Stimulated activated CD4-positive, alpha-beta T cell treated with anti-CD3 and anti-CD28 coated beads, Interleukin-2, amount 100 ng/mL, for 4 hours (primary cell): Measurements from ENCODE around the gene USP11.
A peak's percentile ranks its signal among the peaks of the same experiment; 100 is the strongest.

Experiments
- DNase-seq: peaks from one replicate; pipeline ENCODE4 v3.0.0-alpha.2; 2020; ENCODE audit warnings: low read depth

Gene USP11

DNA sequence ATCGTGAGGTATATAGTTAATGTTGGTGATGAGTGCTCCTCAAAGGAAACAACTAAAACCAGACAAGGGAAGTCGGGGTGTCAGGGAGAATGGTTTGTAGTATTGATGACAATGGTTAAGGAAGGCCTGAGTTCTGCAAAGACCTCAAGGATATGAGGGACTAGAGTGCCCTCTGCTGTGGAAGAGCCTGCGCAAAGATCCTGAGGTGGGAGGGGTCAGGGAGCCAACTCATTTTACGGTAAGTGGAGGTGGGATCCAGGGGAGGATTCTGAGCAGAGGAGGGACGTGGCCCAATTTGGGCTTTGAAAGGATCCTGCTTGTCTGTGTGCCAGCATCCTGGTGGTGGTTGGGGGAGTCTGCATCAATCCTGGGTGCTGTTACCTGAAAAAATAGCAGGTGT, 27.8 kb upstream of the USP11 start:
- no peak for DNase-seq

DNA sequence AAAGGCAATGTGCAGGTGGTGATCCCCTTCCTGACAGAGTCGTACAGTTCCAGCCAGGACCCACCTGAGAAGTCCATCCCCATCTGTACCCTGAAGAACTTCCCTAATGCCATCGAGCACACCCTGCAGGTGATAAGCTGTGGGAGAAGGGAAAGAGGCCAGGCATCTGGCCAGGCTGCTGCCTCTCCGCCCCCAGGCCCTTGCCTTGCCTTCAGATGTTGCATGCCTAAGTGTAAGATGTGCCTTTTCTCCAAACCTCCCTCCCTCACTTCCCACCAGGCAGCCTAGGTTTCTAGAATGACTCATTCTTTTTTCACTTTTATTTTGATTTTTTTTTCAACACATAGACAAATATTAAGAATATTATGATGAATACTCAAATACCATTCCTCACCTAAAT, 26.5 kb upstream of the USP11 start:
- no peak for DNase-seq

DNA sequence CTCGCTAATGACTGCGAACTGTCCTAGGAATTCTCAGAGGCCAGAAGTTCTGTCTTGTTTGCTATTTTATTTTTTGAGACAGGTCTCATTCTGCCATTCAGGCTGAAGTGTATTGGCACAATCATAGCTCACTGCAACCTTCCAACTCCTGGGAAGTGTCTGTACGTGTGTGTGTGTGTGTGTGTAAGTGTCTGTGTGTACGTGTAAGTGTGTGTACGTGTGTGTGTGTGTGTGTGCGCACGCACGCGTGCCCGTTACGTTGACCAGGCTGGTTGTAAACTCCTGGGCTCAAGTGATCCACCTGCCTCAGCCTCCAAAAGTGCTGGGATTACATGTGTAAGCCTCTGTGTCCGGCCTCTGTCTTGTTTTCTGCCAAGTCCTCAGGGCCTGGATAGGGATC, 24.7 kb upstream of the USP11 start:
- DNase-seq = no peak

DNA sequence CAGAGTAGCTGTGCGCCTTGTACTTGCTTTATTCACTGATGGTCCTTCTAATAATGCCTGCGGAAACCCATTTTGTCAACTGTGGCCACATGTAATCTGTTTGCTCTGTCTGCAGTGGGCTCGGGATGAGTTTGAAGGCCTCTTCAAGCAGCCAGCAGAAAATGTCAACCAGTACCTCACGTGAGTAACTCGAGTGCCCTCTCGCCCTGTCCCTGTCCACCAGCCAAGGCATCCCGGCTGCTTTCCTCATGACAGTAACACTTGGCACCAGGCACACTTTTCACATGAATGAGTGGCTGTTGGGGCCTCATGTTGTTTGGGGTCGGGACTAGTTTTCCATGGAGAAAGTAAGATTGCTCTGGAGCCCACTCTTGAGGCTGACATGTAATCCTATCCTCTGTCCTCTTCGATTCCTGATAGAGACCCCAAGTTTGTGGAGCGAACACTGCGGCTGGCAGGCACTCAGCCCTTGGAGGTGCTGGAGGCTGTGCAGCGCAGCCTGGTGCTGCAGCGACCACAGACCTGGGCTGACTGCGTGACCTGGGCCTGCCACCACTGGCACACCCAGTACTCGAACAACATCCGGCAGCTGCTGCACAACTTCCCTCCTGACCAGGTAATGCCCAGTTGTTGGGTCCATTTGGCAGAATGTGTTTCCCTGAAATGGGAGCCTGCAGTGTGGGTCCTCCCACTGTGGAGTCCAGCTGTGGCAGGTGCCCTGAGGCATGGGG, 23.1 kb upstream of the USP11 start:
- DNase-seq = no peak

DNA sequence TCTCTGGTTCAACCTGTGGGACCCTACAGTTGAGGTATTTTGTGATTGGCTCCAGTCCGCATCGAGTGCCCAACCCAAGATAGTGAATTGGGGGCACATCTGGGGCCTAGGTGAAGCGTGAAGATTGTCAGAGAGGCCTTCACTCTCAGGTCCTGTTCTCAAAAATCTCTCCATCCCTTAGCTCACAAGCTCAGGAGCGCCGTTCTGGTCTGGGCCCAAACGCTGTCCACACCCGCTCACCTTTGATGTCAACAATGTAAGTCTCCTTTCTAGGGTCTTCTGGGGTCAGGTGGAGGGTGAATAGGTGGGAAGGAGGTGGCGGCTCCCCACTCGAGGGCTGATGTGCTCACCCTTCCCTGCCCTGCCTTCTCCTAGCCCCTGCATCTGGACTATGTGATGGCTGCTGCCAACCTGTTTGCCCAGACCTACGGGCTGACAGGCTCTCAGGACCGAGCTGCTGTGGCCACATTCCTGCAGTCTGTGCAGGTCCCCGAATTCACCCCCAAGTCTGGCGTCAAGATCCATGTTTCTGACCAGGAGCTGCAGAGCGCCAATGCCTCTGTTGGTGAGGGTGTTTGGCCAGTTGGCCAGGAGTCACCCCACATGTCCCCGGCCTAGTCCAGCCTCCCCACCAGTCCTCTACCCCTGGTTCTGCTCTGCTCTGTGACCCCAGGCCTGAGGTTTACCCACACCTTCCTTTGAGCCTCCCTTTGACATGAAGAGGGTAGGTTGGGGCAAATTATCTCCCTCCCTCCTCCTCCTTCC, 22.0 kb upstream of the USP11 start:
- no peak for DNase-seq

DNA sequence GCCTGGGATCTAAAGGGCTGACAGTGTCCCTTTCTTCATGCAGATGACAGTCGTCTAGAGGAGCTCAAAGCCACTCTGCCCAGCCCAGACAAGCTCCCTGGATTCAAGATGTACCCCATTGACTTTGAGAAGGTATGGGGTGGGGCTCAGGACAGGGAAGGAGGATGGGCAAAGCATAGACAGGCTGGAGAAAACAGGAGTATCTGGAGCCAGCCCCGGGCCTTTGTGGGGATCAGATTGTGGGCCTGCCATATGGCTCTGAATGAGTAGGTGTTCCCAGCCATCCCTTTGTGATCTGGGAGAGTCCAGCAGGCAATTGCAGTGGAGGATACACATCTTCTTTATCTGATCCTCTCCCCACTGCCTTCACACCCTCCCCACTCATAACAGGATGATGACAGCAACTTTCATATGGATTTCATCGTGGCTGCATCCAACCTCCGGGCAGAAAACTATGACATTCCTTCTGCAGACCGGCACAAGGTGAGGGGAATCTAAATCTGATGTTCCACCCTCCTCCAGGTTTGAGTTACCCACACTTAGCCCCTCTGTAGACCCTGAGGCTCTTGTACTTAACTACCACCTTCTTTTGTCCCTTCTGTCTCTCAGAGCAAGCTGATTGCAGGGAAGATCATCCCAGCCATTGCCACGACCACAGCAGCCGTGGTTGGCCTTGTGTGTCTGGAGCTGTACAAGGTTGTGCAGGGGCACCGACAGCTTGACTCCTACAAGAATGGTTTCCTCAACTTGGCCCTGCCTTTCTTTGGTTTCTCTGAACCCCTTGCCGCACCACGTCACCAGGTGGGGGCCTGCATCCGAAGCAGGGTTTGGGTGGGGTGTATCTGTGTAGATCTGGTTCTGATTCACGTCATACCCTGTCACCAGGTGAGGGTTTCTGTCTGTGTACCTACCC, 20.2 kb upstream of the USP11 start:
- DNase-seq = no peak

DNA sequence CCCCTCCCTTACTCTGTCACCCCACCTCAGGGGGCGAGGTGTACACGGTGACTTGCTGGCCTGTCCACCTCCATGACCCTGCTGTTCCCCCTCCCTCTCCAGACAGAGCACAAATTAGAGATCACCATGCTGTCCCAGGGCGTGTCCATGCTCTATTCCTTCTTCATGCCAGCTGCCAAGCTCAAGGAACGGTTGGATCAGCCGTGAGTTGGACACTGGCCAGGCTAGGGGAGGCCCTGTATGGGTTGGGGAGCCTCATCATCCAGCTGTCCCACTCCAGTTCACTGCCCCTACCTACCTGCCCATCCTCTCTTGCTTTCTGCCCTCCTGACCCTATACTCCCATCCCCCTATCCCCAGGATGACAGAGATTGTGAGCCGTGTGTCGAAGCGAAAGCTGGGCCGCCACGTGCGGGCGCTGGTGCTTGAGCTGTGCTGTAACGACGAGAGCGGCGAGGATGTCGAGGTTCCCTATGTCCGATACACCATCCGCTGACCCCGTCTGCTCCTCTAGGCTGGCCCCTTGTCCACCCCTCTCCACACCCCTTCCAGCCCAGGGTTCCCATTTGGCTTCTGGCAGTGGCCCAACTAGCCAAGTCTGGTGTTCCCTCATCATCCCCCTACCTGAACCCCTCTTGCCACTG, 18.3 kb upstream of the USP11 start:
- DNase-seq = no peak

DNA sequence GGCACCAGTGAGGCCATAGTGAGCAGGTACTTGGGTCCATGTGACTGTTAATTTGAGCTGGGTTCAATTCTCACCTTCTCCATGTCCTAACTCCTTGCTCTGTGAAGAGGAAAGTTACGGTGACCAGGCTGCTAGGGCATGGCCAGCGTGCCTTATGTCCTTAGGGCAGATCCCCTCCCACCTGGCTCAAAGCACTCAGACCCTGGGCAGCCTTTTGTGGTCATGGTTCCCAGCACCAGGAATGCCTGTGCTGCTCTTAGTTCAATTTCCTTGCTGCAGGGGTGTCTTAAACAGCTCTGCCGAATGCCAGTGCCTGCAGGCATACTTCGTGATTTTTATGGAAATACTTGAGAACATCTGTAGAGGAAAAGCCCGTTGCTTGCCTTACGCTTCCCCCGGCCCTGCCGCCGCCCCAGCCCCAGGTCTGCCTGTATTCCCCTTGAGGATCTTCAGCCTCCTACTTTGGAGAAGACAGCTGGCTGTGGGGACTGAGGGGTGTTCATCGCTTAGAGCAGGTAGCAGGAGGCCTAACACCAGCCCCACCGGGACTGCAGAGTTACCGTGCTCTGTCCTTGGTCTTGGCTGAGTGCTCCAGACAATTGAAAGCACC, 17.4 kb upstream of the USP11 start:
- no peak for DNase-seq

DNA sequence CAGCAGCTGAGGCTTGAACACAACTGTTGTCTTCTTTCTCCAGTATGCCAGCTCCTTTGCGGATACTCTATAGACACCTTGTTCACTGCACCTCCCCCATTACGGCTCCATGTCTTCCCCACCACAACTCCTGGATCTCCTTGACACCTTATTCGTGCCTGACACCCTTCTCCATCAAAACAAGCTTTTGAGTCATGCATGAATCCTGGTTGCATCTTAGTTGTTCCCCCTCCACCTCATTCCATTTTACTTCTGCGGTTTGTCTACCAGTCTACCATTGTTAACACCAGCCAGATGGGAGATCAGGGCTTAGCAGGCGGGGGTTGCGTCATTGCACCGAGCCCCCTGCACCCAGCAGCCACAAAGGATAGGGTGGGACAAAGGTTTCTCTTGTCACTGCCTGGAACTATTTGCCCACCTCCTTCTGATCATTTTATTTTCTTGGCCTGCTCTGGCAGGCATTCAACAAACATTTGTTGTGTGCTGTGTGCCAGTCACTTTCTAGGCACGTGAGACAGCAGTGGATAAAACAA, 16.4 kb upstream of the USP11 start:
- no peak for DNase-seq

DNA sequence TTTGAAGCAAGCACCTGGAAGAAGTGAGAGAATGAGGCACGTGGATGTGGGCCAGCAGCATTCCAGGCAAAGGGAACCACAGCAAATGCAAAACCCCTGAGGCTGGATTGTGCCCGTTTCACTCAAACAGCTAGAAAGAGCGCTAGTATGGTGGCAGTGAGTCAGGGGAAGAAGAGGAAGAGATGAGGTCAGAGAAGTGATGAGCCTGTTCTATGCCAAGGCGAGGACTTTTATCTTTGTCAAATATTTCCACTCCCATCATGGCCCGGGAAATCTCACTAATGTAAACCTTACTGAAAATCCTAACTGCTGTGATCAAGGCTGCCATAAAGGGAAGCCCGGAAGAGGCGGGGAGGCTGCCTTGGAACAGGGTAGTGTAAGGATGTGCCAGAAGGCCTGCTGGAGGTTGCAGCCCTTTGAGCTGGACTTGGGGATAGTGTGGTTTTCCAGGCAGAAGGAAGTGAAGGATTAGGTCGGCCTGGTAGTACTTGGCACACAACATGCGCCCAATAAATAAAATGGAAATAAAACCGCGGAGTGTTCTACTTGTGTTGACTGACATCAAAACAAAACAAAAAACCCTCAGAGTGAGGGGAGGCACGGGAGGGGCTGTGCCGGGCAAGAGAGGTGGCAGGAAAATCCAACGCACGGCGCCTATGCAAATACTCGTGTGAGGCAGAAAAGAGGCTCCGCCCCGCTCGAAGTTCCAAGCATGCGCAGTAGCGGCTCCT, 15.5 kb upstream of the USP11 start:
- no peak for DNase-seq

DNA sequence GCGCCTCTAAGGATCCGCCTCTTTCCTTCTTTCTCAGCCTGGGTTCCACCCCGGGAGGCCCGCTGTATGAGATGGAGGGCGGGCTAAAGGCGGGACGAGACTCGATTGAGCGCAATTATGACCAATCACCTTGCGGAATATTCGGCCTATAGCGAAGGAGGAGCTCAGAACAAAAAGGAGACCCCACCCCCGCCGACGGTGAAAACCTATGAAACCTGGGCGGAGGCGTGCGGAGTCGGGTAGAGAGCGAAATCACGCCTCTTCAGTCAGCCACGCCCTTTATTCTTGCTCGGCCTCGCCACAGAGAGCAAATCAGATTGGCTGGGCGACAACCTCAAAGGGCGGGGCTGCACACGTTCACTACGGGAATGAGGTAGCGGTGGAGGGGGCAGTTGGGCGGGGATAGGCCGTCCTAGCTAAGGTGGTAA, 14.9 kb upstream of the USP11 start:
- peak; percentile 93 for DNase-seq

DNA sequence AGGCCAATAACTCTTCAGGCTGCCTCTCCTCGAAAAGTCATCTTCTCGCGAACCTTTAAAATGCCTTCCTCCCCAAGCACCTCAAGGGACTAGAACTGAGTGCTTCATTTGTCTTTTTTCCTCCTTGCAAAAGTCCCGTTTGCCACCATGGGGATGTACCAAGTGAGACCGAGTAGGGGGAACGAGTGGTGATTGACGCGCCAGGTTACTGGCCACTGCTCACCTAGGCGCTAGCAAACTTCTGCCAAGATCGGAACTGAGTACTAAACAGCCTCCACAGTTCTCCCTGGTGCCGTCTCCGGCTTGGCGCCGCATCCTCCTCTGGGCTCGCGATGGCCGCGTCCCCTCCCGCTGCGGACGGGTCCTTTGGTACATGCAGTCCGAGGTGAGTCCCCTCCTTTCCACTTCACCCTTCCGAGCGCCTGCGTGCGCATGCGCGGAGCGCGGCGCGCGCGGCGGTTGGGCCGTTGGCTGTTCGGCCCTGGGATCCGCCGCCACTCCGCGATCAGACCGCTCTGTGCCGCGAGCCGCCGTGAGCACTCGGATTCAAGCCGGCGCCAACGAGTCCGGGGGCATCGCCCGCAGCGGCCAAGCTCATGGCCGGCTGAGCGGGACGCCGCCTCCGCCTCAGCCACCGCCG, 14.4 kb upstream of the USP11 start, which contains the start of gene CDK16:
TSS of gene CDK16 (plus strand) at position 402 of the 640 bp plus-strand sequence. CDS start 4,877 bp downstream, outside the sequence.
- peak; percentile 56 for DNase-seq

DNA sequence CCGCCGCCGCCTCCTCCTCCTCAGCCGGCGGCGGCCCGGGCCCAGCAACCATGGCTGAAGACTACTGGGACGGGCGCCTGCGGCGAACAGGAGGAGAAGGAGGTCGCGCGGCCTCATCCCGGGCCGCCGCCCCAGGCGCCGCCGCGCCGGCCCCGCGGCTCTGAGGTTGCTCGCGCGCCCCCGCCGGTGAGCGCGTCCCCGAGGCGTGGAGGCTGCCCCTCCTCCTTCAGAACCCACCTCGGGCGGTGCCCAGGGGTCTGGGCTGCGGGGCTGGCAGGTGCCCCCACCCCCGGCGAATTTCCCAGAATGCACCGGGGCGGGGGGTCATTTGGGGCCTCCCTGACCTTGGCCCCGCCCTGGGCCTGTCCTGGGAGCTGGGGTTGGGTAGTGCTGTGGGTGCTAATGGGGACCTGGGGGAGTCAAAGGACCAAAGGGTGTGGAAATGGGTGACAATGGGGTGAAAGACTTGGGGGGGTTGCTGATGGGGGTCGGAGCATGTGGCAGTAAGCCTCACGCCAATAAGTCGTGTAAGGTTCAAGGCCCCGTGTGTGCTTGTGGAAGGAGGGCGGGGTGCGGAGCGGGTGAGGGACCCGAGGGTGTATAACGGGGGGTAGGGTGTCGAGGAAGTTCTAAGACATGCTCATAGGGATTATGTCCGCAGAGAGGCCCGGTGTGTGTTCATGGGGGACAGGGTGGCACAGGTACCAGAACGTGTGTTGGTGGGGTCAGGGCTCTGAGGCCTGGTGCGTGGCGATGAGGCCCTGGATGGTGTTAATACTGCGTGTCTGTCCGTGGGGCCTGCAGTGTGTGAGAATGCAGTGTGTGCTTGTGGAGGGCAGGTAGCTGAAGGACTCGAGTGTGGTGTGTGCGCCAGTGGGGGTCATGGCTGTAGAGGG, 13.6 kb upstream of the USP11 start:
- DNase-seq = peak; percentile 16

DNA sequence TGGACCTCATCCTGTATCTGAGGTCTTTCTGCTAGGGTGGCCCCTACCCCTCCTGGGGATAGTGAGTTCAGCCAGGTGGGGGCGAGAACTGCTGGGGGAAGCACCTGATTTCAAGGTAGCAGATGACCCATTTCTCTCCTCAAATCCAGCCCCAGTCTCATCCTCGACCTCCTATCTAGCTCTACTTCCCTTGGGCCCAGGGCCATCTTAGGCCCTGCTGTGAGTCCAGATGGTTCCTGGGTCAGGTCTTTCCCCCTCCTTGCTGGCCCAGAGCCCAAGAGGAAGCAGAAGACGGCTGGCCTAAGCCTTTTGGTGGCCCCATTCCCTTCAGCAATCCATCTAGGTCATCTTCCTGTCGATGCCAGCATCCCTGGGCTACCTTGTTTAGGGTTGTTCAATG, 11.1 kb upstream of the USP11 start:
- no peak for DNase-seq

DNA sequence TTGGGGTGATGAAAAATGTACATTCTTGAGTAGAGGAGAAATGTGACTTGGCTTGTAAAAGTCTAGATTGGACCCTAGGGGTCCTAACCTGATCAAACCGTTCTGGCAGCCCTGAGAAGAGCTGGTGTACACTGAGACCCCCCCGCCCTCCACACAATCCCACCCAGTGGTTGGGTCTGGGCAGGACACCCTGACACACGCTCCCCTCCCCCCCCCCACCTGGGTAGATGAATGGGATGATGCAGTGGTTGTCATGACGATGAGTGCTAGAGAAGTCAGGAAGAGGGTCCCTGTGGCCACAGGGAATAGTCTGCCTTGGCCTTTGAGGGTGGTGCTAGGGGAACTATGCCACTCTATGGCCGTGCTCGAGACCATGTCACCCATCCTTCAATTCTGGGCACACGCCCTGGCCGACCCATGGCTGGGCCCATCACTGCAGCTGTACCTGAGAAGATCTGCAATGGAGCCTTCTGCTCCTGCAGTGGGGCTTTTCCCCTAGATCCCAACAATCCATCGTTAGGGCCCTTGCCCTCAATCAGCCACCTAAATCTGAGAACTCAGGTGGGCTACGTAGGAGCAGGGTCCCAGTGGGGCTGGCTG, 10.0 kb upstream of the USP11 start:
- no peak for DNase-seq

DNA sequence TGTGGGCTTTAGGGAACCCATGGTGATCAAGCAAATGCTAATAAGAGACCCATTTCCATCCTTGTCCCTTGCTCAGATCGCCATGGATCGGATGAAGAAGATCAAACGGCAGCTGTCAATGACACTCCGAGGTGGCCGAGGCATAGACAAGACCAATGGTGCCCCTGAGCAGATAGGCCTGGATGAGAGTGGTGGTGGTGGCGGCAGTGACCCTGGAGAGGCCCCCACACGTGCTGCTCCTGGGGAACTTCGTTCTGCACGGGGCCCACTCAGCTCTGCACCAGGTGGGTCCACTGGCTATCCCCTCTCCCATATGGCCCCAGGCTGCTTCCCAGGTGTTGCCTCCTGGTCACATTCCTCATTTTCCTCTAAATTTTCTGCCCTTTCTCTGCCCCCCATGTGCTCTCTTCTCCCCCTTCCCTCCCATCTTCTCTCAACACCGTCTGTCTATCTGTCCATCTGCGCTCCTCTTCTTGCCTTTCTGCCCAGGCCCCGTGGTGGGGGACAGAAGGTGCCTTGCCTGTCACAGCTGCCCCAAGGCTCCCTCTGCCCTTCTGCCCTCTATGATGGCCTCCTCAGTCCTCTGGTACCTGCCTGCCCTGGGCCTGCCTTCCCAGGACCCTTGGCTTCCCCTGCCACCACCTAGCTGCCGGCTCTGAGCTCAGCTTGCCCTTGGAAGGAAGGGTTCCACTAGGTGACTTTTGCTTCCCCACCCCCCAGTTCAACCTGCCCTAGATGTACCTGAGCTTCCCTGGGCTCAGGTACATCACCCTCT, 9.1 kb upstream of the USP11 start:
- no peak for DNase-seq

DNA sequence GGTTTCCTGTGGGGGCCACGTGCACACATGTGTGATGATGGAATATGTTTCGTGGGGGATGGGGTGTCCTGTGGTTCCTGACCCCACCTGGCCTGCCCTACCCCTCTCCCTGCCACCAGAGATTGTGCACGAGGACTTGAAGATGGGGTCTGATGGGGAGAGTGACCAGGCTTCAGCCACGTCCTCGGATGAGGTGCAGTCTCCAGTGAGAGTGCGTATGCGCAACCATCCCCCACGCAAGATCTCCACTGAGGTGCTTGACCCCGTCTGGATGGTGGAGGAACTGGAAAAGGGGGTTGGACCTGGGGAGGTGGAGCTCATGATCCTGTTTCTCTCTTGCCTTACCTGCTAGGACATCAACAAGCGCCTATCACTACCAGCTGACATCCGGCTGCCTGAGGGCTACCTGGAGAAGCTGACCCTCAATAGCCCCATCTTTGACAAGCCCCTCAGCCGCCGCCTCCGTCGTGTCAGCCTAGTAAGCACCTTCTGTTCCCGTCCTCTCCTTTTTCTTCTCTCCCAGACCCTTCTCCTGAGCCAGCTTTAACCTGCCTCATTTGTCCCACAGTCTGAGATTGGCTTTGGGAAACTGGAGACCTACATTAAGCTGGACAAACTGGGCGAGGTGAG, 8.4 kb upstream of the USP11 start:
- DNase-seq = no peak
